ENCODE data around the gene DLG2.

DLG2 gene

DNA sequence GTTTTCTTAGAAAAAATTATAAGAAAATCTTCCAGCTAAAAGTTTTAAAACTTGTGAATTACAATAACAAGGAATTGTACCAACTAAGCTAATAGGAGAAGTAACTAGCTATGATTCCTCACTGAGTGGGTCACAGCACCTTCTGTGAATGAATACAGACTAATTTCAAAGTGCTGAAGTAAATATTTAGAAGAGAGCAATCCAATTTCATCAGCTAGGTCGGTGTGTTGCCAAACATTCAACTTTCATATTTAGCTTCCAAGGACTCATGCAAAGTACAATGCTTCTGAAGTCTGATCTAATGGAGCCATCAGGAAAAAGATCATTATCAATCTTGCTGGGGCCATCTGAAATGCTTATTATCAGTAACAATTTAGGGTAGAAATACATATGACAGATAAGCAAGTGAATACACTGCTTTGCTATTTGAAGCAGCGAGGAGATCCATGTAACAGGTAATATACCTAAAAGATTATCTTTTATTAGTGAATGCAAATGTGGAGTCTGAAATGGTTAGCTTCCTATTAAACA is 1590.4 kb downstream of the DLG2 start:
- TF ChIP-seq, protein P1, sequence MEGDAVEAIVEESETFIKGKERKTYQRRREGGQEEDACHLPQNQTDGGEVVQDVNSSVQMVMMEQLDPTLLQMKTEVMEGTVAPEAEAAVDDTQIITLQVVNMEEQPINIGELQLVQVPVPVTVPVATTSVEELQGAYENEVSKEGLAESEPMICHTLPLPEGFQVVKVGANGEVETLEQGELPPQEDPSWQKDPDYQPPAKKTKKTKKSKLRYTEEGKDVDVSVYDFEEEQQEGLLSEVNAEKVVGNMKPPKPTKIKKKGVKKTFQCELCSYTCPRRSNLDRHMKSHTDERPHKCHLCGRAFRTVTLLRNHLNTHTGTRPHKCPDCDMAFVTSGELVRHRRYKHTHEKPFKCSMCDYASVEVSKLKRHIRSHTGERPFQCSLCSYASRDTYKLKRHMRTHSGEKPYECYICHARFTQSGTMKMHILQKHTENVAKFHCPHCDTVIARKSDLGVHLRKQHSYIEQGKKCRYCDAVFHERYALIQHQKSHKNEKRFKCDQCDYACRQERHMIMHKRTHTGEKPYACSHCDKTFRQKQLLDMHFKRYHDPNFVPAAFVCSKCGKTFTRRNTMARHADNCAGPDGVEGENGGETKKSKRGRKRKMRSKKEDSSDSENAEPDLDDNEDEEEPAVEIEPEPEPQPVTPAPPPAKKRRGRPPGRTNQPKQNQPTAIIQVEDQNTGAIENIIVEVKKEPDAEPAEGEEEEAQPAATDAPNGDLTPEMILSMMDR (IDR thresholded peaks at IDR 0.05): no peak

DNA sequence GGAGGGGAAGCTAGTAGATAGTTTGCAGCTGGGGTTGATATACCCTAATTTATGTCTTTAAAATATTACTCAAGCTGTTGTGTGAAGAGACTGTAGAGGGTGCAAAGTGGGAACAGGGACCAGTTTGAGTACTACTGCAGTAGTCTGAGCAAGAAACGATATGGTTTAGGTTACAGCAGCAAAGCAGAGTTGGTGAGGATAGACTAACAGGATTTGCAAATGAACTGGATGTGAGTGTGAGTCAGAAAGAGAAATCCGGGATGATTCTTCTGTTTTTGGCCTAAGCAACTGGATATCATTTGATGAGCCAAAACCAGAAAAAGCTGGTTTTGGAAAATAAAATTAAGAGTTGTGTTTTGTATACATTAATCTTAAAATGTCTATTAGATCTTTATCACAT is 1591.5 kb downstream of the DLG2 start:
- TF ChIP-seq, protein P1 (IDR thresholded peaks at IDR 0.05): no peak

- TF ChIP-seq, protein P1 (IDR thresholded peaks at IDR 0.05): no peak
Observed at GRCh38 chr11:84034484-84034883, 1592.7 kb downstream of the DLG2 start.

DNA sequence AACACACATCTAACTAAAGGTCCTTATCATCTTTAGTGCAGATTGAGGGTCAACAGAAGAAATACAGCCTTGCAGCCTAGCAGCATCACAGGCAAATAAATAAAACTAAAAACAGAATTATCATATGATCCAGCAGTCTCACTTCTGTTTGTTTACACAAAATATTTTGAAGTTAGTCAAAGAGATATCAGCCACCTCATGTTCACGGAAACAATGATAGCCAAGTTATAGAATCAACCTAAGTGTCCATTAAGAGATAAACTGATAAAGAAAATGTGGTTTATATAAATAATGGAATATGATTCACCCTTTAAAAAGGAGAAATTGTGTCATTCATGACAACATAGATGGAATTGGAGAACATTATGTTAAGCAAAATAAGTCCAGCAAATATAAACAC is 1602.9 kb downstream of the DLG2 start:
- TF ChIP-seq, protein P1 (IDR thresholded peaks at IDR 0.05): no peak

DNA sequence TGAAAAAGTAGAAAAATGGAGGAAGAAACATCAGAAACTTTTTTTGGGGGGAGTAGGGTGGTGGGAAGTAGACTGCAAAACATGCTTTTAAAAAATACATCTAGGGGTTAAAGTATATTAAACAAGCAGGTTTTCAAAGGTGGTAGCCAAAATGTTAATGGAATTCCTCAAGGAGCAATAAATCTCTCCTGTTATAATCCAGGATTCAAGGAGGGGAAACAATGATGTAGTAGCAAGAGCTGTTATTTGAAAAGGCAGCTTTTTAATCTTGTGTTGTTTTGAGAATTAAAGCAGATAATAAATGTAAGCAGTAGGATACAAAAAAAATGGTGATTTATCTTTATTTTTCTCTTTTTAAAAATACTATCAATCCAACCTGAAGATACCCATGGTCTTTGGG is 1604.4 kb downstream of the DLG2 start:
- TF ChIP-seq, protein P1 (IDR thresholded peaks at IDR 0.05): no peak

DNA sequence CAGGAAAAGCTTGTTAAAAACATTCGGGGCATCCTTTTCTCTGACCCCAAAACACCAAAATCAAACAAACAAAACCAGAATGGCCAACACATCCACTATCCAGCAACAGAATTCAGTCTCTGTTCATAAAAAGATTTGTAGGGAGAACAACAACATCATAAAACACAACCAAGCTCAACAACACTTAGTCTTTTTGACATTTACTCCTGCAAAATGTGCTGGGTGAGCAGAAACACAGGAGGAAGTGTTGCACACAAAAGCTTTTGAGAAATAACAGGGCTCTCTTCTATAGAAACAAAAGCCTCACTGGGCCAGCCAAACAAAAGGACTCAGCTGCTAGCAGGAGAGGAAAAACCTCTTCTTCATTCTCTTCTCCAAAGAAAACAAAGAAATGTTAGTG is 1604.9 kb downstream of the DLG2 start:
- TF ChIP-seq, protein P1 (IDR thresholded peaks at IDR 0.05): no peak

DNA sequence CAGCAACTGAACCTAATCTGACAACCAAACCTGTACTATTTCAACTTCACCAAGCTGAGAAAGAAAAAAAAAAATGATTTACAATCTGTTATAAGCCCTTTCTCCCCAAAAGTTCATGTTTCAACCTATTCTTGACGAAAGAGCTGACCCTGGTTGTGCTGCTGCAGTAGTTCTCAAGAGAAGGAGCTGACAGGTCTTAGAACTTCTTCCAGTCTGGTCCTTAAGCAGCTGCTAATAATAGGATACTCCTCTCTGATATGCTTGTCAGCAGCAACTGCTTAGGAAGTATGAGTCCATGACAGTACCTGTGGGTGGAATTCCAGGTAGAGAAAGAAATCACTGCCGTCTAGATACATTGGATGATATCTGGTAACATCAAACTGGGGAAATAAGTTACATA is 1605.9 kb downstream of the DLG2 start:
- TF ChIP-seq, protein P1 (IDR thresholded peaks at IDR 0.05): no peak

DNA sequence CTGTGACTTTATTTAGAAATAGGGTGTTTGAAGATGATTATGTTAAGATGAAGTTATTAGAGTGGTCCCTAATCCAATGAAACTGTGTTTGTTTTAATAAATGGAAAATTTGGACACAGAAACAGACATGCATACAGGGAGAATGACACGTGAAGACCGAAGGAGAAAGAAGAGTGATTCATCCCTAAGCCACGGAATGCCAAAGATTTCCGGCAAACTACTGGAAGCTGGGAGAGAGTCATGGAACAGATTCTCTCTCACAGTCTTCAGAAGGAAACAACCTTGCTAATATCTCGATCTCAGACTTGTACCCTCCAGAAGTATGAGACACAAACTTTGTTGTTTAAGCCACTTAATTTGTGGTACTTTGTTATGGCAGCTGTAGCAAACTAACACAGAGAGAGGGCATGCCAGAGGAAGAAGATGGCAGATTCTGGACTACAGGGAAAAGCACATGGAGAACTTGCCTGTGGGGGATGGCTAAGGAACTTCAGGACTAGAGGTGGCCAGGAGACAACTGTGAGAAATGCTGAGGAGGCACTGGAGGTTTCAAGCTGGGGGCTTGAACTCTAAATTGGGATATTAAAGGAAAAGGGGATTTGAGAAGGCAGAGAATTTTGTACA is 1607.5 kb downstream of the DLG2 start:
- TF ChIP-seq, protein P1 (IDR thresholded peaks at IDR 0.05): no peak

All from LNCAP (cell line).